ENCODE measurements around the gene AMN.

The AMN gene

DNA sequence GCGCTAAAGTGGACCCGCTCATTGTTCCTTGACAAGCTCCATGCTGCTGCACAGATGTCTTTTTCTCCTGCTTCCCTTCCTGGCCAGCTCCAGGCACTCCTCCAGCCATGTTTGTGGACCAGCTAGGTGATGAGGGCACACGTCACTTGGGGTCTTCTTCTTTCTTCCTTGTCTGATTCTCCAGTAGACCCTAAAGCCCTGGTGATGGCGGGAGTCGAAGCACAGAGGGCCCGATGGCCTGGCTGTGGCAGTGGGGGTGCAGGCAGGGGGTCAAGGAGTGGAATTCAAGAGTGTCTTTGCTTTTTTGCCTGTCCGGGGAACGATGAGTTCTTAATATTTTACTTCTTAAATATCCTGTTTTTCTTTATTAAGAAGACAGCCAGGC, 23.0 kb upstream of the AMN start:
- no peak for DNase-seq

DNA sequence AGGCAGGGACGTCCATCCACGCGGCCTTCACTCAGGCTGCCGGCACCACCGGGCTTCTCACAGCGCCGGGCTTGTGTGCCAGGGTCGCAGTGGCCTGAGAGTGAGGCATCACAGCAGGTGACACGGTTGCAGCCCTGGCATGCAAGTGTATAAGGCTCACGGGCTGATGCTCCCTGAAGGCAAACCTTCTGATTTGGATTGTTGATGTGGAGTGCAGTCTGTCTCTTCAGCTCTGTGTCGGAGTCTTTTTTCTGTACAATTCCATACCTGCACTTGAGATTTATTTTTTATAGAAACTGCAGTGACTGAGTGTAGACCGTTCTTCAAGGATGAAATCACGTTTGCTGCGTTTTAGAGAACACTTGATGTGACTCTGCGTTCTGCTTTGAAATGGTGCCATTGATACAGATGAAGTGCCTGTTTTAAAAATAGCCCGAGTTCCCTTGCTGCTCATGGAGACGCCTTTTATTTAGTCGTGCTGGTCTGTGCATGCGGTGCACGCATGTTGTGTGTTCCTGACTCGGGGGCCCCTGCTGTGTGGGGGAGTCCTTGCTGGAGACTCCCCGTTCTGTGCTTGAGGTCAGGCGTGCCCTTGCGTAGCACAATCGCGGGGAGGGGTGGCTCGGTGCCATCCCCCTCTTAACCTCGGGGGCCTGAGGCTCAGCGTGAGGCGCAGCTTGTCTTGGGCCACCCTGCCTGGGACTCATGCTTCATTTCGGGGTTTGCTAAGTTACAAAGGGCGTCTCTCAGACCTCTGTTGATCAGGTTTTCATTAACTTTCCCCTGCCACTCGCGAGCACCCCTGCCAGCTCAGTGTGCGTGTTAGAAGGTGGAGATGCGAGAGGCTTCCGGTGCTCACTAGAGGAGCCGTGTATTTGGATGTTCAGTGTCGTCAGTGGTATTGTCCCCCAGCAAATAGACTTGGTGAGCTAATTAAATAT, 21.6 kb upstream of the AMN start:
- no peak for DNase-seq

DNA sequence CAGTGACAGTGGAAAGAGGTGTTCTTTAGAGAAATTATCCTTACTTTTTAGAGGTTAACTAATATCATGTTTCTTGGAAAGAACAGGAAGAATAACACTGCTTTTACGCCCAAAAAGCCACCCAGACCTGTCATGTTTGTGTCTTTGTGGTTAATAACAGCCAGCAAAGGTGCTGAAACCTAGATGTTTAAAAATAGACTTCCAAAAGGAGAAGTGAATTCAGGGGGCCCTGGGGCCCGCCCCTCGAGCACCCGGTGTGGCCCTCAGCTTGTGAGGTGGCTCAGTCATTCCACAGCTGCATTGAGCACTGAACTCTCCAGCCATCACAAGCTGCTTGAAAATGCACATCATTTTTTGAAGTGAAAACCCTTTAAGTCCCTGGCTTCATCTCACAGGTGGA, 20.8 kb upstream of the AMN start:
- no peak for DNase-seq

DNA sequence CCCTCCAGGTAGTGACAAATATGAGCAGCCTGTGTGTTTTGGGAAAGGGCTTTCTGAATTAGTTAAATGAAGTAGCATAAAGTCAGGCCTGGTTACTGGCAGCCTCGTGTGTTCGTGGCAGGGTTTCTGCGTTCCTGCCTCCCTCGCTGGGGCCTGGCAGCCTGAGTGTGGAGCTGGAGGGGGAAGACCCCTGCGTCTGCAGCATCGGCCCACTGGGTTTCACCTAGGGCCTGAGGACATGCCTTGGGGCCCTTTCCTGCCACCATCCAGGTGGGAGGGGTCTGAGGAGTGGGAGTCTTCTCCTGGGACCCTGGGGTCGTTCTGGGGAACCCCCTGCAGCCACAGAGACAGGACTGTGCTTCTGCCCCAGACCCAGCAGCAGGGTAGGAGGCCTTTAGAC, 20.4 kb upstream of the AMN start:
- no peak for DNase-seq

DNA sequence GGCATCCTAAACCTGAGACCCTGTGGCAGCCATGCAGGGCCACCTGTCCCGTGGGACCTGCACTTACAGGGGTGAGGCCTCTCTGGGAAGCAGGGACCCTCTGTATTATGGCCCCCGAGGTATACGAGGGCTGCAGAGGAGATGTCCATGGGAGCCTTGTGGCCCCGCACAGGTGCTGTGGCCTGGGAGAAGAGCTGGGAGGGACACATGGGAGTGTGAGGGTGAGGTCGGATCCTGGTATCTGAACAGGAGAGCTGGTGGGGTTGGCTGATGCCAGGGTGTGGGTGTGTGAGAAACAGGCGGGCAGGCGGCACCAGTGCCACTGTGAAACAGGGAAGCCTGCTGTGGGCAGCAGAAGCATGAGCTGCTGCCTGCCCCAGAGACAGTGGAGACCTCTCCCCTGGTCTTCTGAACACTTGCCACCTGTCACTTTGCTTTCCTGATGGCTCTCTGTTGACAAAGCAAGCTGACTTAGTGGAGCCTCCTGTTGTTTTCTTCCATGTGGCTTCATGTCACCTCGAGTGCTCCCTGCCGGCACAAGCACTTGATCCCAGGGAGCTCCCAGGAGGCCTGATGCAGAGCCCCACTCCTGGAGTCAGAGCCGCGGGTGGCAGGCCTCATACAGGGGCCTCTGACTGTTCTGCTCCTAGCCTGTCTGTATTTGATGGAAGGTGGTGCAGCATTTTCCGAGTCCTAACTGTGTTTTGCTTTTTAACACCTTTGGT, 19.8 kb upstream of the AMN start:
- DNase-seq: no peak

DNA sequence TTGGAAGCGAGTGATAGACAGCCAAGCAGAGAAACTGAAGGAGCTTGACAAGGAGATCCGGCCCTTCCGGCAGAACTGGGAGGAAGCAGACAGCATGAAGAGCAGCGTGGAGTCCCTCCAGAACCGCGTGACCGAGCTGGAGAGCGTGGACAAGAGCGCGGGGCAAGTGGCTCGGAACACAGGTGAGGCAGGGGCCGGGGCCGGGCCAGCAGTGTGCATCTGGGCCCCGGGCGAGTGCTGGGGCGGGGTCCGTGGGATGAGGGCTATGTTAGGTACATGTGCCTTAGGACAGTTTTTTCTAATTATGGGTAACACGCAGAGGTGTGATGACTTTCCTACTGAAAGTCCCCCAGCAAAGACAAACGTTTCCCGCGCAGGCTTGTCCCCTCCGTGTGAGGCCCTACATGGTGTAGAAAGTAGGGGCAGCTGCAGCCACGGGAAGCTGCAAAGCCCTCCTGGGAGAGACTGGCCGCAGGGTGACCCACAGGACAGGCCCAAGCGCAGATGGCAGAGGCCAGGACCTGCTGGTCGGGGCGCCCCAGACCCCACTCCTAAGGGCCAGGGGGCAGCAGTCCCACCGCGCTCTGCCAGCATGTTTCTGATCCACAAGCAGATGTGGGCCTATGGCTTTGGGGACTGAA, 19.1 kb upstream of the AMN start:
- no peak for DNase-seq

DNA sequence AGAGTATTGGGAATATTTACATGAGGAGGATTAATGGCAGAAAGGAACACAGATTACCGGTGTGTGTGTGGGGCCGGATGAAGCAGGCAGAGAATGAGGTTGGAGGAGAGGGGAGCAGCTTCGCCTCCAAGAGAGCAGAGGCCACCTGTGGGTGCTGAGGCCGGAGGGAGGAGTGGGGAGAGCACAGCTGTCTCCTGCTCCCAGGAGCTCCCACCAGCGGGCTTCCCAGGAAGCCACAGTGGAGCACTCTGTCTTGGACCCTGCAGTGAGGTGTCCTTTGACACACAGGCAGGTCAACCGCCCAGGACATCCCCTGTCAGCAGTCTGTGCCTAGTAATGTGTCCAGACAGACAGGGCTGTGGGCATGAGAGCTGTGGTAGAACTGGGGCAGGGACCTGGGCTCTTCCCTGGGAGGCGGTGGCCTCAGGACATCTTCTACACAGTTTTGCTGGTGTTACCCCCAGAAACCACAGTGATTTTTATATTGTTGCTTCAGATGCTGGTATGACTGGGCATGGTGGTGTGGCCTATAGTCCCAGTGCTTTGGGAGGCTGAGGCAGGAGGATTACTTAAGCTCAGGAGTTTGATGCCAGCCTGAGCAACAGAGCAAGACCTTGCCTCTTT, 18.5 kb upstream of the AMN start:
- no peak for DNase-seq

DNA sequence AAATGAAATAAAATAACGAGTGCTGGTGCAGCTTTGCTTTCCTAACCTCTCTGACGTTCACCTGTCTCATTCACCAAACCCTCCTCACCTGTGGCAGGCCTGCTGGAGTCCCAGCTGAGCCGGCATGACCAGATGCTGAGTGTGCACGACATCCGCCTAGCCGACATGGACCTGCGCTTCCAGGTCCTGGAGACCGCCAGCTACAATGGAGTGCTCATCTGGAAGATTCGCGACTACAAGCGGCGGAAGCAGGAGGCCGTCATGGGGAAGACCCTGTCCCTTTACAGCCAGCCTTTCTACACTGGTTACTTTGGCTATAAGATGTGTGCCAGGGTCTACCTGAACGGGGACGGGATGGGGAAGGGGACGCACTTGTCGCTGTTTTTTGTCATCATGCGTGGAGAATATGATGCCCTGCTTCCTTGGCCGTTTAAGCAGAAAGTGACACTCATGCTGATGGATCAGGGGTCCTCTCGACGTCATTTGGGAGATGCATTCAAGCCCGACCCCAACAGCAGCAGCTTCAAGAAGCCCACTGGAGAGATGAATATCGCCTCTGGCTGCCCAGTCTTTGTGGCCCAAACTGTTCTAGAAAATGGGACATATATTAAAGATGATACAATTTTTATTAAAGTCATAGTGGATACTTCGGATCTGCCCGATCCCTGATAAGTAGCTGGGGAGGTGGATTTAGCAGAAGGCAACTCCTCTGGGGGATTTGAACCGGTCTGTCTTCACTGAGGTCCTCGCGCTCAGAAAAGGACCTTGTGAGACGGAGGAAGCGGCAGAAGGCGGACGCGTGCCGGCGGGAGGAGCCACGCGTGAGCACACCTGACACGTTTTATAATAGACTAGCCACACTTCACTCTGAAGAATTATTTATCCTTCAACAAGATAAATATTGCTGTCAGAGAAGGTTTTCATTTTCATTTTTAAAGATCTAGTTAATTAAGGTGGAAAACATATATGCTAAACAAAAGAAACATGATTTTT, 17.1 kb upstream of the AMN start:
- DNase-seq: no peak

DNA sequence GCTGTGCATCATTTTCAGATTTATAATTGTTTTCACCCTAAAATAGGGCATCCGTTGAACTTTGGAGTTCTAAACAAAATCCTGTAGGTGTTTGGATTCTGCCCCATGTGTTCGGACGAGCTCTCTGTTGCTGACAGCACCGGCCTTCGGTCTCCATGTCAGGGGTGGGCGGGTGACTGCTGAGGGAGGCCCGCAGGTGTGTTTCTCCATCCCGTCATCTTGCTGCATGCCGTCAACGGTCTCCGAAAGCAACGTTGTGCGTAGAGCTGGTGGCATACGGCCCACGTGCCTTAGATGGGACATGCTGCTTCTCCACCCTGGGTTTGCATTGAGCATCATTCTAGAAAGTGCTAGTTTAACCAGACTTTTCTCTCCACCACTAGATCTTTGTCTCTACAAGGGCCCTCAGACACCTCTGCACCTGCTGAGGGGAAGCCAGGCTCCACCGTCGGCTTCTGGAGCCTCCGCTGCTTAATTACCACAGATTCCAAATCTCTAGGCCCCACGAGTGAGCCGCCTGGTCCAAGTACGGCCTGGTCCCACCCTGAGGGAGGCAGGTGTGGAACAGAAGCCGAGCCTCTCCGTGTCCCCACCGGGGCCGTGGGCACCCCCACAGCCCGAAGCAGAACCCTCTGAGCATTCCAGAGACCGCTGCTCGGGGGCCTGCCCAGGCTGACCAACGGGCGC, 15.7 kb upstream of the AMN start:
- DNase-seq: no peak

DNA sequence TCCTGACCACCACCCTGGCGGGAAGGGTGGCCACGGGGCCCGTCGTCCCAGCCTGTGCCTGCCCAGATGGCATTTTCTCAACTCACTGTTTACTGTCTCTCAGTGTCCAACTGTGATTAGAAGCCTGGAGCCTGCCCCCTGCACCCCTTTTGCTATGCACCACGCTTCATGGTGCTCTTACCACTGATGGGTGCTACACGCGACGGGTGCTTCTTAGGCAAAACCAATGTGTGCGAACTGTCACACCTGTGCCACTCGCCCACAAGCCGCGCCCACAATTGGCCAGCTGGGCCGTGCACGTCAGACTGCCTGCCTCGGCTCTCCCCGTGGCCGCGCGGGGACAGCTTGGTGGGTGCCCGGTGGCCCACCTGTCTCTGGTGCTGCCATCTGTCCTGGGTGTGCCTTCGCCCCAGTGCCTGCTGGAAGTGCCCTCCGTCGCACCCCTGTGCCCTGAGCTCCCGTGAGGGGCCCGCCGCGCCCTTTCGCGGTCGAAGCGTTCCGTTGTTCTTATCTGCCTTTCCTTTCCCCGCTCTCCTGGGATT, 15.1 kb upstream of the AMN start:
- no peak for DNase-seq

DNA sequence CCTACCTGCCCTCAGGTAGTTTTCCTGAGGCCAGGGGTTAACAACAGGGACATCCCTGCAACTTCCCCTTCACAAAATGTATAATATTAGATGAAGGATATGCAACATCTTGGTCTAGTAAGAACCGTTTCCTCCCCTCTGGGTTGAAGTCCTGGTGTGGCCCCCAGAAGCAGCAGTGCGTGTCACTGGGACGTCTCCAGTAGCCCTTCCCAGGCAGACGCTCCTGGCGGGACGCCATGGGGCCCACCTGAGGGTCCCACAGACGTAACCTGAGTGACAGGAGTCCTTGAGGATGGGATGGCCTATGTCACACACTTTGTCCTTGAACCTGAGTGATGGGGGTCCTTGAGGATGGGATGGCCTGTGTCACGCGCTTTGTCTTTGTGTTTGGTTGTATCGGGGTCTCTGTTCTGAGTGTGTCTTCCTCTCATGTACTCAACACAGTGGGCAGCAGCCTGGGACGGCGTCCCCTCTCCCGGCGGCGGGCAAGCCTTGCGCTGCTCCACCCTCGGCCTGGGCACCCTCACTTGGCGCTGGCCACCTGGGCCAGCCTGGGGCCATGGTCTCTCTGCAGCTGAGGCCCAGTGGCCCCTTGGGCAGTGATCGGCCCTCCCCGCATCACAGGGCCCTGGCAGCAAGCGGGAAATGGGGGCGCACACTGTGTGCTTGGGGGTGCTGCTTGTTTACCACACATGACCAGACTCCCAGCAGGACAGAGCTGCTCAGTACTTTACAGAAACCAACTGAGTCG, 14.3 kb upstream of the AMN start:
- no peak for DNase-seq

DNA sequence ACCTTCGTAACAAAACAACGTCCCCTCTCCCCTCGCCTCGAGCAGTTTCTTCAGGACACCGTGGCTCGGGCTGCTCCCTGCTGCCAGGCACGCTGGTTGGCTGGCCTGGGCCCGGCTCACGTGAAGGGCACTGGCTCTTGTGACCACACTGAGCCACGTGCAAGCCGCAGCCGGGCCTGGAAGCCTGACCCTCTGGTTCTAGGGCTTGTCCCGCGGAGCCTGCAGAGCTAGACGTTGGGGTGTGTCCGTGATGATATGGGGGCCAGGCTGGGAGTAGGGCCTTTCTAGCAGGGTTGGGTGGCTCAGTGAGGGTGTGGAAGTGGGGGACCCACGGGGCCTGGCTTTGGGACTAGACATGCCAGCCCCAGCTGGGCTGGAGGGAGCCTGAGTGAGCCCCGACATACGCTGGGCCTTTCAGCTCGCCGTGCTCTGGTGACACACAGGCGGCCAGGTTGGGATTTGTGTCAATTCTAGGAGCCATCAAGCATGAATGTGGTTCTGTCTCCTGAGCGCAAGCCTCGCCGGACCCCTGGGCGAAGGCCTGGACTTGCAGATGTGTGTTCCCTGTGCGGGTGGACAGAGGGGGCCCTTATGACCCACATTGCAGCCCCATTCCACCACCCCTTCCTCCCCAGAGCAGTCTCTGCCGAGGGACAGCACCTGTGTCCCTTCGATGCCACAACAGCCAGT, 13.6 kb upstream of the AMN start:
- no peak for DNase-seq

DNA sequence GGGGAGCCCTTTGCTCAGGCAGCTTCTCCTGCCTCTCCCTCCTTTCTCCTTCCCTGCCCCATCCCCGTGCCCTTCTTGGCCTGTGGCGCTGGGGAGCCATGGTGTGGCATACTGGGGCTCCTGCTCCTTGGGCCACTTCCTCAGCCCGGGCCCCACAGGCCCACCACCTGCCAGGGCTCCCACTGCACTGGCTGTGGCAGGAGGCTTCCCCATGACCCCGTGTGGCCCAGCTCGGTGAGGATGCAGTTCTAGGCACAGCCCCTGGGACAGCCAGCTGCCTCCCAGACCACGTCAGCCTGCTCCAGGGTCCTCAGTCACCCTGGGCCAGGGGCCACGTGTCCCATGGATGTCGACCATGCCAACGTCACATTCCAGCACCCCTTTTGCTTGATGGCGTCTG, 13.0 kb upstream of the AMN start:
- DNase-seq: no peak

DNA sequence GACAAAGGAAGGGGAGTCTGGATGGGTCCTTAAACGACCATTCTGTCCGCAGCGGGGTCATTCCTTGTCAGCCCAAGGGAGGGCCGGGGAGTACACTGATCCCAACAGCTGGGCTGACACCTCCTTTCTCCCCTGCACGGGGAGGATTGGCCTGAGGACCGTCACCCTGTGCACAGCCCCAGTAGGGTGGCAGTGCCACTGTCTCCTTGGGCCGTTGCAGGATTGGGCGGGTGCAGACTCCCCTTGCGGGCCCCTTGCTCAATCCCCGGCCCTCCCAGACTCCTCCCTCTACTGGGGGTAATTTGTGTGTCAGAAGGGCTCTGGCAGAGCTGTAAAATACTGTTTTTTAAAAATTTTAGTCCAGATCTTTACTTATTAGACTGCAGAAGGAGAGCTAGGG, 12.6 kb upstream of the AMN start:
- DNase-seq: no peak

DNA sequence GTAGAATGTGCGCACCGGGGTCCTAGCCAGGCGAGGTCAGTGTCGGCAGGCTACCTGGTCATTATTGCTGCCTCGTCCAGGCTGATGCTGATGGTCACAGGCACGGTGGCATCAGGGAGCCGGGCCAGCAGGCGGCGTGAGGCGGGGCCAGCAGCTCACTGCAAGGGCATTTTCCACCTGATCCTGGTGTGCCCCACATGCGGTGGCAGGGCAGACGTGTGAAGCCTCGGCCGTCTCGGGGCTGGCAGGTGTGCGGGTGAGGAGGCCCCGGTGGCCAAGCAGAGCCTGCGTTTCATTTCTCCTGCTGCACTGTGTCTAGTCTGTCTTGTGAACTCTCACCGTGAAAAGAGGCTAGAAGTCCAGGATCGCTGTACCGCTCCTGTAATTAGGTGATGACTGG, 12.0 kb upstream of the AMN start:
- no peak for DNase-seq

DNA sequence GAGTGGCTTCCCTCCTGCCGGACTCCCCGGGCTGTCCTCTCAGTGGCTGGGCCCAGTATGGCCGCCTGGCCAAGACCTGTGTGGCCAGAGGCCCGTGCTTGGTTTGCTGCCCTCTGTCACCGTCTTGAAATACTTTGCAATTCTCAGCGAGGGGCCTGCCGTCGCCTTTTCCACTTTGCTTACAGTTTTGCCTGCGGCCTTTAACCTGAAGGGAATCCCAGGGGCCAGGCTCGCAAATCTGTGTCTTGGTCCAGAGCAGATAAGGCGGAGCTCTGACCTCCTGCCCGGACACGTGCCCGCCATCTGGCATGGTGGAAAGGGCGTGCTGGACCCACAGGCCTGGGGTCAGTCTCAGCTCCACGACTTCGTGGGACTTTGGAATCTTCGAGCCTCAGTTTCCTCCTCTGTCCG, 10.9 kb upstream of the AMN start:
- no peak for DNase-seq

DNA sequence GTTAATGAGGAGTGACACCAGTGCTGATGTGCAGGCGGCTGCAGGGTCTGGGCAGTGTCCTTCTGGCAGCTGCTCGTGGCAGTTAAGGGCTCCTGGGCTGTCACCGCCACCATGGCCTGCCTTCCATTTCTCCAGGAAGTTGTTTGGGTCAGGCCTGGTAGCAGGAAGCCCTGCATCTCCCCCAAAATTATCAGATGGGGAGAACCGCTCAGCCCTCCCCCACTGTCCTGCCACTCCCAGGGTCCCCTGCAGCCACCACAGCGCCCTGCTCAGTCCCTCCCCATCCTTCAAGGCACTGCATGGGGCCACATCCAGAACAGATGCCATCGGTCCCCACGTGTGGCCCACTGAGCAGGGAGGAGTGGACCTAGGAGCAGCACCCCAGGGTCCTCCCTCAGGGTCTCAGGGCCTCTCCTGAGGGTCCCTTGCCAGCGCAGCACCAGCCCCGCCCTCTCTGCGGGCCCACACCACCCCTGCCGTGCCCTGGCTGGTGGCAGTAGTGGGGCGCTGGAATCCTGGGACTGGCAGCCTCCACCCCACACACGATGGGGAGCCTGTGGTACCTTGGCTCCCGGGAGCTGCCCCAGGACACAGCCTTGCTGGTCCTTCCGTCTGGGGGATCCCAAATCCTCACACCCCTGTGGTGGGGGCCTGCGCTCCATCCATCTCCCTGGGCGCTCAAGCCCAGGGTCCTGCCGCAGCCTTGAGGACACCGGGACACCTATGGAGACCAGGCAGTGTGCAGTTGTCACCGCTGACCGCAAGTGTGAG, 10.3 kb upstream of the AMN start:
- no peak for DNase-seq

DNA sequence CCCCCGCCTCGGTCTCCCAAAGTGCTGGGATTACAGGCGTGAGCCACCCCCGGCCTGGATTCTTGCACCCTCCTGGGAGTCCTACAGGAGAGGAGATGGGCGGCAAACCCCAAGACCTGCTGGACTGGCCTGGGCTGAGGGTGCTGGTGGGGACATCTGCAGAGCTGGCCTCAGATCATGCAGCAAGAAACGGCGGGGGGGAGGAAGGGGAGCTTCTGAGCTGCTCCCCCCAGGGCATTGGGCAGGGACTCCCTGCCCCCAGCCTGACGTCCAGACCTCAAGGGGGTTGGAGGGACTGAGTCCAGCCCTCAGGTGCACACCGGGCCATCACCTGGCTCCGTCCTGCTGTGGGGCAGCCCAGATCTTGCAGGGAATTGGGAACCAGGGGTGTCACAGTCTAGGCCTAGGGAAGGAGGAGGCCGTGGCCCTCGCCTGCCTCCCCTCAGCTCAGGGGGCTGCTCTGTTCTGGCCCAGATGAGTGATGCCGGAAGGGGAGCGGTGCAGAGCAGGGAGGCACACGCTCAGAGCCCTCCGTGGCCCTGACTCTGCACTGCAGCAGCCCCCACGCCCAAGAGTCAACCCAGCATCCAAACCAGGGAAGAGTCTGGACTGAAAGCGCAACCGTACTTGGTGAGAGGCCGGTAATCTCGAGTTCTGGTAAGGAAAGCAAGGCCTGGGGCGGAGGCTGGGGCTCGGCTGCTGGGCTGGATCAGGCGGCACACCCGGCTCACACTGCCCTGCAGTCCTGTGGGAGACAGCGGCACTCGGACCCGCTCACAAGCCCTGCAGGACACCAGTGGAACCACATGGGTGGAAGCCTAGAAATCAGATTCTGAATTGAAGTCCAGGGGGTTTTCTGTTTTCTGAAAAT, 8.9 kb upstream of the AMN start:
- no peak for DNase-seq

All from NCI-H2081 (cell line).